Spleen (tissue), 11 donors: ENCODE results near the gene EEIG1. TPM values are rescaled to one million over a fixed set of nuclear protein-coding genes. Genes with fewer than 3 reads are reported as not detected.

ENCODE experiments used
- DNase-seq: peaks from one replicate; pipeline ENCODE4 v3.0.0-alpha.2; 2020
- H3K27ac ChIP-seq, 8 donors: fragments of 200-600 bp; sonication (generic) in 7 of 8; 1 replicate in 4 of 8; 2 replicates in 4 of 8; pipeline versions ENCODE4 v1.5.0 to v1.8.0; 2016 to 2021; ENCODE audit warnings: inconsistent platforms in 4 of 8, mild to moderate bottlenecking in 4 of 8, moderate library complexity in 1 of 8
- H3K27me3 ChIP-seq, 7 donors: fragments of 200-600 bp; sonication (generic) in 6 of 7; replicated peaks in 1 of 7; 1 replicate in 4 of 7; 2 replicates in 3 of 7; pipeline versions ENCODE4 v1.5.0 to v1.8.0; 2016 to 2021; ENCODE audit warnings: inconsistent platforms in 3 of 7, mild to moderate bottlenecking in 1 of 7
- H3K36me3 ChIP-seq, 6 donors: fragments of 200-600 bp; sonication (generic) in 5 of 6; 1 replicate in 4 of 6; 2 replicates in 2 of 6; pipeline versions ENCODE4 v1.5.0 to v1.8.0; 2016 to 2021; ENCODE audit warnings: inconsistent platforms in 2 of 6
- H3K4me1 ChIP-seq, 6 donors: fragments of 200-600 bp; sonication (generic) in 5 of 6; 1 replicate in 3 of 6; 2 replicates in 3 of 6; pipeline versions ENCODE4 v1.5.0 to v1.8.0; 2016 to 2021; ENCODE audit warnings: inconsistent platforms in 3 of 6
- H3K4me3 ChIP-seq, 8 donors: fragments of 200-600 bp; sonication (generic) in 7 of 8; 1 replicate in 4 of 8; 2 replicates in 4 of 8; pipeline versions ENCODE4 v1.5.0 to v1.8.0; 2016 to 2021; ENCODE audit warnings: inconsistent platforms in 4 of 8, mild to moderate bottlenecking in 4 of 8, moderate library complexity in 2 of 8
- H3K9me3 ChIP-seq, 8 donors: fragments of 200-600 bp; sonication (generic) in 7 of 8; 1 replicate in 4 of 8; 2 replicates in 4 of 8; pipeline versions ENCODE4 v1.5.0 to v1.8.0; 2016 to 2021; ENCODE audit warnings: inconsistent platforms in 4 of 8
- CTCF ChIP-seq, 11 experiments: fragments of 200-600 bp in 7 of 11; fragments of 450-650 bp in 4 of 11; sonication (generic) in 4 of 11; IDR thresholded peaks in 8 of 11; conservative IDR thresholded peaks in 3 of 11; 1 replicate in 7 of 11; 2 replicates in 4 of 11; pipeline versions ENCODE4 v1.4.0 to v1.8.0; 2016 to 2021; ENCODE audit warnings: antibody characterized with exemption in 11 of 11, inconsistent platforms in 4 of 11, mild to moderate bottlenecking in 1 of 11
- POLR2A ChIP-seq, 3 donors: fragments of 450-650 bp; IDR thresholded peaks; one replicate each; pipeline ENCODE4 v1.5.1; 2017; ENCODE audit warnings: antibody characterized with exemption in 3 of 3, mild to moderate bottlenecking in 1 of 3
- POLR2AphosphoS5 ChIP-seq, 3 donors: sonication (generic); formaldehyde crosslinking; IDR thresholded peaks; one replicate each; pipeline ENCODE4 v1.5.1; 2017; ENCODE audit warnings: antibody characterized with exemption in 3 of 3
- WGBS, 5 donors: extraction: QIAGEN DNeasy Blood & Tissue Kit in 3 of 5; methylation state at CpG; one replicate each; pipeline versions ENCODE4 v1.1.5 to v1.1.7; 2013 to 2018; 5-methylcytosine and 5-hydroxymethylcytosine counted together
- intact Hi-C: fragments of 100-400 bp; cut with DNase I; formaldehyde crosslinking; loops from one replicate; pipeline ENCODE4 v1.15.0; 2023; ENCODE audit warnings: low total_unique reads
- polyA plus RNA-seq, 3 donors: library from polyadenylated mRNA; stranded (reverse); fragments of 200-250 nt; gene quantifications; one replicate each; pipeline ENCODE4 v1.2.1, GENCODE V29; 2013
- total RNA-seq, 7 donors: library from RNA; depleted of rRNA in 3 of 7; stranded (reverse); fragments of >200 nt in 3 of 7; fragmentation: NEBNext Ultra II Directional in 4 of 7; extraction: Animal tissue kit (Norgen Biotek cat#: 25700) in 4 of 7; gene quantifications; one replicate each; pipeline versions ENCODE4 v1.1.0 to v1.2.1, GENCODE V29; 2016 to 2021
- donor health status: healthy with polysubstance abuse.
- donor health status: DM: no; HTN: no; CAD: no; lungs with moderate emphysema.
- donor health status: DM: no; HTN: no; CAD: no.
- donor health status: Bipolar disorder and iron deficiency.
- donor health status: healthy.
- donor health status: DM: no; HTN: no; CAD: no.
- donor health status: DM: yes; HTN: yes; CAD: no.

EEIG1 gene
- total and polyA plus RNA-seq, 10 donors, result 27.3 to 102 (median 35.2) TPM

- 68 to 77% (median 70%) methylated on average over 18 of the region's 18 CpGs for WGBS, 5 donors
- Histone ChIP-seq H3K9me3 (peaks cover 0 to 4% (median 0%) of the 10 kb centered on the region in 8 donors), H3K27ac (no peak overlapping the region), H3K36me3 (no peaks in the 10 kb centered on the region), H3K4me3 (no peak overlapping the region), H3K27me3 (no peaks in the 10 kb centered on the region), H3K4me1 (peaks cover 14 to 29% (median 22%) of the 10 kb centered on the region in 6 donors)
- intact Hi-C loops, result no loop called here
- TF ChIP-seq POLR2AphosphoS5 (IDR thresholded peaks at IDR 0.05) (no peak), CTCF (IDR thresholded peaks at IDR 0.05 in 8 of 11, conservative IDR thresholded peaks at IDR 0.05 in 3 of 11) (no peak), POLR2A (IDR thresholded peaks at IDR 0.05) (no peak)
- DNase-seq, result no peak
These were observed 21.1 kb upstream of the EEIG1 start for GRCh38 chr9:128001779-128002298.

GRCh38 chr9:128001151-128001778, 20.5 kb upstream of the EEIG1 start:
- 81 to 91% (median 87%) methylated on average over 9 to 10 of the region's 10 CpGs for WGBS, 5 donors
- H3K27ac ChIP-seq, result no peak overlapping the region
- DNase-seq, result no peak
- no peak for TF ChIP-seq POLR2AphosphoS5 (IDR thresholded peaks at IDR 0.05)
- TF ChIP-seq CTCF (IDR thresholded peaks at IDR 0.05 in 8 of 11, conservative IDR thresholded peaks at IDR 0.05 in 3 of 11), result no peak
- TF ChIP-seq POLR2A (IDR thresholded peaks at IDR 0.05), result no peak
- H3K4me3 ChIP-seq, result no peak overlapping the region
- peaks cover 0 to 4% (median 0%) of the 10 kb centered on the region in 8 donors for H3K9me3 ChIP-seq
- H3K27me3 ChIP-seq, result no peaks in the 10 kb centered on the region
- peaks cover 8 to 23% (median 16%) of the 10 kb centered on the region in 6 donors for H3K4me1 ChIP-seq
- no peaks in the 10 kb centered on the region for H3K36me3 ChIP-seq
- intact Hi-C loops, result no loop called here

- 91 to 98% (median 93%) methylated on average over 2 of the region's 2 CpGs for WGBS, 5 donors
- Histone ChIP-seq H3K27me3 (no peaks in the 10 kb centered on the region), H3K36me3 (no peaks in the 10 kb centered on the region), H3K27ac (no peak overlapping the region), H3K4me1 (peaks cover 0 to 6% (median 0%) of the 10 kb centered on the region in 6 donors), H3K9me3 (peaks cover 0 to 4% (median 0%) of the 10 kb centered on the region in 8 donors), H3K4me3 (no peak overlapping the region)
- intact Hi-C loops, result no loop called here
- TF ChIP-seq CTCF (IDR thresholded peaks at IDR 0.05 in 8 of 11, conservative IDR thresholded peaks at IDR 0.05 in 3 of 11) (no peak), POLR2A (IDR thresholded peaks at IDR 0.05) (no peak), POLR2AphosphoS5 (IDR thresholded peaks at IDR 0.05) (no peak)
- DNase-seq, result no peak
These were observed 18.7 kb upstream of the EEIG1 start for GRCh38 chr9:127999461-127999860.

- H3K27me3 ChIP-seq, result no peaks in the 10 kb centered on the region
- TF ChIP-seq POLR2A (IDR thresholded peaks at IDR 0.05) (no peak), POLR2AphosphoS5 (IDR thresholded peaks at IDR 0.05) (no peak), CTCF (IDR thresholded peaks at IDR 0.05 in 8 of 11, conservative IDR thresholded peaks at IDR 0.05 in 3 of 11) (no peak)
- intact Hi-C loops, result no loop called here
- peaks cover 0 to 17% (median 0%) of the 10 kb centered on the region in 6 donors for H3K4me1 ChIP-seq
- no peak overlapping the region for H3K27ac ChIP-seq
- no peaks in the 10 kb centered on the region for H3K9me3 ChIP-seq
- DNase-seq, result no peak
- H3K36me3 ChIP-seq, result no peaks in the 10 kb centered on the region
- WGBS, 5 donors, result 92 to 96% (median 95%) methylated on average over 4 of the region's 4 CpGs
- H3K4me3 ChIP-seq, result no peak overlapping the region
These were observed 12.9 kb upstream of the EEIG1 start for GRCh38 chr9:127993721-127994120.
